Kidney (tissue), 14 donors: ENCODE data around the gene CUL3. TPM values are rescaled to one million over a fixed set of nuclear protein-coding genes. Genes with fewer than 3 reads are reported as not detected.

Experiments
- DNase-seq, 5 donors: peaks; one replicate each; pipeline ENCODE4 v3.0.0-alpha.2; 2013 to 2020
- FAIRE-seq: peaks from 2 replicates; lab custom pipeline; 2012; peaks lifted over from hg19 to GRCh38; lab: Jason Lieb, UNC
- H3K27ac ChIP-seq, 2 donors: one replicate each; pipeline ENCODE4 v1.7.0; 2013; ENCODE audit warnings: low read depth in 2 of 2, low read length in 2 of 2, inconsistent platforms in 1 of 2
- H3K27me3 ChIP-seq: one replicate; pipeline ENCODE4 v1.7.1; 2013; ENCODE audit warnings: low read length, inconsistent platforms; ENCODE audit not compliant: control insufficient read depth, insufficient read depth
- H3K36me3 ChIP-seq, 3 donors: one replicate each; pipeline versions ENCODE4 v1.7.0 to v1.7.1; 2013; ENCODE audit warnings: low read length in 3 of 3, control low read depth in 1 of 3, inconsistent platforms in 1 of 3; ENCODE audit not compliant: insufficient read depth in 3 of 3, control insufficient read depth in 2 of 3
- H3K4me1 ChIP-seq, 3 donors: one replicate each; pipeline versions ENCODE4 v1.7.0 to v1.7.1; 2013; ENCODE audit warnings: low read length in 3 of 3, inconsistent platforms in 1 of 3, low read depth in 1 of 3; ENCODE audit not compliant: control insufficient read depth in 2 of 3, insufficient read depth in 2 of 3
- H3K4me3 ChIP-seq, 3 donors: one replicate each; pipeline versions ENCODE4 v1.7.0 to v1.8.1; 2013; ENCODE audit warnings: low read length in 3 of 3, control low read depth in 1 of 3, inconsistent platforms in 1 of 3
- H3K9ac ChIP-seq, 3 donors: one replicate each; pipeline versions ENCODE4 v1.7.0 to v1.7.1; 2013; ENCODE audit warnings: low read length in 3 of 3, control low read depth in 1 of 3, inconsistent platforms in 1 of 3
- H3K9me3 ChIP-seq, 3 donors: one replicate each; pipeline versions ENCODE4 v1.7.0 to v1.7.1; 2013; ENCODE audit warnings: low read length in 3 of 3, control low read depth in 1 of 3, inconsistent platforms in 1 of 3; ENCODE audit not compliant: control insufficient read depth in 2 of 3, insufficient read depth in 1 of 3
- CTCF ChIP-seq: IDR thresholded peaks from 3 replicates; pipeline ENCODE4 v1.5.1; 2012; ENCODE audit warnings: mild to moderate bottlenecking, moderate library complexity, borderline replicate concordance; ENCODE audit not compliant: insufficient read depth; ENCODE audit errors: extremely low read depth
- intact Hi-C: fragments of 100-400 bp; cut with DNase I; formaldehyde crosslinking; loops from one replicate; pipeline ENCODE4 v1.11.1; 2022
- polyA plus RNA-seq: library from polyadenylated mRNA; stranded (reverse); fragments of 350-450 nt; fragmentation: Illumina TruSeq; extraction: RNeasy Lipid Tissue Mini Kit (QIAGEN cat#74804); gene quantifications from one replicate; pipeline ENCODE4 v1.2.3, GENCODE V29; 2014; ENCODE audit warnings: low read depth, low replicate concordance; ENCODE audit not compliant: insufficient read depth
- total RNA-seq: library from RNA; stranded (reverse); fragmentation: NEBNext Ultra II Directional; extraction: Animal tissue kit (Norgen Biotek cat#: 25700); gene quantifications from one replicate; pipeline ENCODE4 v1.2.1, GENCODE V29; 2021
- donor health status: control.
- donor health status: control.
- donor health status: control.
- donor health status: control.
- donor health status: control.
- donor health status: DM: yes; HTN: yes; CAD: no.
- donor health status: Normal renal cell carcinoma (clear cell type).

Gene CUL3
- total and polyA plus RNA-seq, 2 donors from 2014 or later: 78.5 to 81.2 TPM

- DNase-seq: no peak
- FAIRE-seq: no peak
- Histone ChIP-seq H3K27ac (no peak overlapping the region), H3K36me3 (no peaks in the 10 kb centered on the region), H3K9me3 (no peaks in the 10 kb centered on the region), H3K27me3 (no peaks in the 10 kb centered on the region), H3K4me1 (no peaks in the 10 kb centered on the region), H3K4me3 (no peak overlapping the region), H3K9ac (no peak overlapping the region)
- no peak for TF ChIP-seq CTCF
- intact Hi-C loops: no loop called here
These were observed 136.9 kb downstream of the CUL3 start for GRCh38 chr2:224448236-224448635.

- Histone ChIP-seq H3K27ac (no peak overlapping the region), H3K4me1 (no peaks in the 10 kb centered on the region), H3K36me3 (no peaks in the 10 kb centered on the region), H3K4me3 (no peak overlapping the region), H3K9me3 (no peaks in the 10 kb centered on the region), H3K27me3 (no peaks in the 10 kb centered on the region), H3K9ac (no peak overlapping the region)
- FAIRE-seq (no peak), DNase-seq (no peak)
- TF ChIP-seq CTCF: no peak
- intact Hi-C loops: no loop called here
These were observed 140.4 kb downstream of the CUL3 start for GRCh38 chr2:224444783-224445182.

GRCh38 chr2:224444021-224444420 is 141.1 kb downstream of the CUL3 start:
- H3K9me3 ChIP-seq: no peaks in the 10 kb centered on the region
- H3K4me3 ChIP-seq: no peak overlapping the region
- H3K27ac ChIP-seq: no peak overlapping the region
- H3K9ac ChIP-seq: no peak overlapping the region
- no peaks in the 10 kb centered on the region for H3K27me3 ChIP-seq
- DNase-seq (peak in 3 of 5 donors; percentile 13 to 27 (median 25)), FAIRE-seq (no peak)
- intact Hi-C loops: no loop called here
- no peaks in the 10 kb centered on the region for H3K36me3 ChIP-seq
- H3K4me1 ChIP-seq: no peaks in the 10 kb centered on the region
- no peak for TF ChIP-seq CTCF
